Esophagus muscularis mucosa (tissue), 4 donors: ENCODE measurements around the gene ARF1. TPM values are rescaled to one million over a fixed set of nuclear protein-coding genes. Genes with fewer than 3 reads are reported as not detected.

Experiments used
- DNase-seq: peaks from one replicate; pipeline ENCODE4 v3.0.0-alpha.2; 2017; ENCODE audit errors: extremely low spot score
- H3K27ac ChIP-seq, 4 donors: fragments of 200-600 bp; sonication (generic); replicated peaks in 1 of 4; 1 replicate in 3 of 4; 2 replicates in 1 of 4; pipeline ENCODE4 v1.5.1; 2016 to 2019; ENCODE audit warnings: mild to moderate bottlenecking in 1 of 4
- H3K27me3 ChIP-seq, 4 donors: fragments of 200-600 bp; sonication (generic); one replicate each; pipeline versions ENCODE4 v1.5.1 to v1.6.0; 2016 to 2019
- H3K36me3 ChIP-seq, 4 donors: fragments of 200-600 bp; sonication (generic); one replicate each; pipeline ENCODE4 v1.5.1; 2016 to 2019
- H3K4me1 ChIP-seq, 4 donors: fragments of 200-600 bp; sonication (generic); one replicate each; pipeline ENCODE4 v1.5.1; 2016 to 2019
- H3K4me3 ChIP-seq, 4 donors: fragments of 200-600 bp; sonication (generic); 1 replicate in 2 of 4; 2 replicates in 2 of 4; pipeline ENCODE4 v1.5.1; 2016 to 2019; ENCODE audit warnings: mild to moderate bottlenecking in 4 of 4, moderate library complexity in 1 of 4
- H3K9me3 ChIP-seq, 4 donors: fragments of 200-600 bp; sonication (generic); 1 replicate in 3 of 4; 2 replicates in 1 of 4; pipeline ENCODE4 v1.5.1; 2016 to 2019
- EP300 ChIP-seq: sonication (generic); formaldehyde crosslinking; IDR thresholded peaks from one replicate; pipeline ENCODE4 v1.6.1; 2017; ENCODE audit warnings: antibody characterized with exemption
- POLR2A ChIP-seq: fragments of 450-650 bp; IDR thresholded peaks from one replicate; pipeline ENCODE4 v1.6.1; 2017; ENCODE audit warnings: antibody characterized with exemption, moderate library complexity, mild to moderate bottlenecking, low read depth
- POLR2AphosphoS5 ChIP-seq, 2 donors: sonication (generic); formaldehyde crosslinking; IDR thresholded peaks; one replicate each; pipeline ENCODE4 v1.6.1; 2017; ENCODE audit warnings: antibody characterized with exemption in 2 of 2
- WGBS: methylation state at CpG from one replicate; pipeline ENCODE4 v1.1.5; 2018; 5-methylcytosine and 5-hydroxymethylcytosine counted together
- intact Hi-C: fragments of 100-400 bp; cut with DNase I; formaldehyde crosslinking; loops from one replicate; pipeline ENCODE4 v1.15.1; 2023
- total RNA-seq, 4 donors: library from RNA; depleted of rRNA; stranded (reverse); fragments of >200 nt; gene quantifications; one replicate each; pipeline versions ENCODE4 v1.1.0 to v1.2.1, GENCODE V29; 2016
- TF ChIP-seq, protein P1 (sequence below), 3 experiments: fragments of 200-600 bp in 2 of 3; fragments of 450-650 bp in 1 of 3; sonication (generic) in 2 of 3; IDR thresholded peaks; one replicate each; pipeline ENCODE4 v1.5.1; 2017 to 2019; ENCODE audit warnings: antibody characterized with exemption in 3 of 3, mild to moderate bottlenecking in 2 of 3, moderate library complexity in 1 of 3

ARF1 gene
- total RNA-seq, 4 donors from 2014 or later, result 238 to 392 (median 346) TPM

DNA sequence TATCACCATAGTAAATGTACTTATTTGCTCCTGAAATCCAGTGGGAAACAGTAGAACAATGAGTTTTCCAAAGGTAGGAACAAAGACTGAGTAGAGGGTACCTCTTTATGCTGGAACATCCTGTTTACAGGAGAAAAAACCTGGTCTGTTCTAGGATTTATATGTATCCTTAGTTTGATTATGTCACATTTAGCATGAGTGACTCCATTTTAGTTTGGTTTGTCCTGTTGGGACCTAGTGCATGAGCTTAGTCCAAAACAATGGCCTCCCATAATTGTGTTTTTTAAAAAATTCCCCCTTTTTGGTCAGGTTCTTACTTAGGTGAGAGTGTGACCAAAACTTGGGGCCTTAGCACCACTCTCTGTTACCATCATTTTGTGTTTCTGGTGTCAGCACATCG lies 30.1 kb downstream of the ARF1 start:
- no peaks in the 10 kb centered on the region for H3K27me3 ChIP-seq
- TF ChIP-seq, protein P1, sequence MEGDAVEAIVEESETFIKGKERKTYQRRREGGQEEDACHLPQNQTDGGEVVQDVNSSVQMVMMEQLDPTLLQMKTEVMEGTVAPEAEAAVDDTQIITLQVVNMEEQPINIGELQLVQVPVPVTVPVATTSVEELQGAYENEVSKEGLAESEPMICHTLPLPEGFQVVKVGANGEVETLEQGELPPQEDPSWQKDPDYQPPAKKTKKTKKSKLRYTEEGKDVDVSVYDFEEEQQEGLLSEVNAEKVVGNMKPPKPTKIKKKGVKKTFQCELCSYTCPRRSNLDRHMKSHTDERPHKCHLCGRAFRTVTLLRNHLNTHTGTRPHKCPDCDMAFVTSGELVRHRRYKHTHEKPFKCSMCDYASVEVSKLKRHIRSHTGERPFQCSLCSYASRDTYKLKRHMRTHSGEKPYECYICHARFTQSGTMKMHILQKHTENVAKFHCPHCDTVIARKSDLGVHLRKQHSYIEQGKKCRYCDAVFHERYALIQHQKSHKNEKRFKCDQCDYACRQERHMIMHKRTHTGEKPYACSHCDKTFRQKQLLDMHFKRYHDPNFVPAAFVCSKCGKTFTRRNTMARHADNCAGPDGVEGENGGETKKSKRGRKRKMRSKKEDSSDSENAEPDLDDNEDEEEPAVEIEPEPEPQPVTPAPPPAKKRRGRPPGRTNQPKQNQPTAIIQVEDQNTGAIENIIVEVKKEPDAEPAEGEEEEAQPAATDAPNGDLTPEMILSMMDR (IDR thresholded peaks at IDR 0.05), result no peak
- TF ChIP-seq EP300, result no peak
- no peak for TF ChIP-seq POLR2AphosphoS5 (IDR thresholded peaks at IDR 0.05)
- TF ChIP-seq POLR2A, result no peak
- H3K4me1 ChIP-seq, result peaks cover 17 to 27% (median 24%) of the 10 kb centered on the region in 4 donors
- H3K9me3 ChIP-seq, result no peaks in the 10 kb centered on the region
- intact Hi-C loops, result no loop called here
- H3K36me3 ChIP-seq, result peaks cover 0 to 5% (median 4%) of the 10 kb centered on the region in 4 donors
- 95% methylated on average over 1 of the region's 1 CpG for WGBS
- no peak overlapping the region for H3K27ac ChIP-seq
- no peak overlapping the region for H3K4me3 ChIP-seq
- DNase-seq, result no peak

DNA sequence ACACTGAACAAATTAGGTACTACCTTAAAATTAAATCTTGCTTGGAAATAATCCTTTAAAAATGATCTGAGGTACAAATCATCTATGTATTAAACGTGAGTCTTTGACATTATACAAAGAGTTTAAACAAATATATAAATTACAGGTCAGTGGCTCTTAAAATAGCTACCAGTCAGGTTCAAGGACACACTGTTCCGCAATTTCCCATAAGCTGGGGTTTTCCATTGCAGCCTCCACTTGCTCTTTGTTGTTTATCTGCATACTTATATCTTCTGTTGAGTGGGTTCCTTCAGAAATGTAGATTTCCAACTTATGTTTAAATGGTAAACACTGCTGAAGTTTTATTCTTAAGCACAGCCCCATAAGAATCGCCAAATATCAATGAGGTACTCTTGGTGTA lies 32.3 kb downstream of the ARF1 start:
- Histone ChIP-seq H3K27me3 (no peaks in the 10 kb centered on the region), H3K36me3 (no peaks in the 10 kb centered on the region), H3K27ac (no peak overlapping the region), H3K9me3 (no peaks in the 10 kb centered on the region), H3K4me1 (peaks cover 6 to 13% (median 9%) of the 10 kb centered on the region in 4 donors), H3K4me3 (no peak overlapping the region)
- TF ChIP-seq POLR2A (no peak), EP300 (no peak), POLR2AphosphoS5 (IDR thresholded peaks at IDR 0.05) (no peak)
- TF ChIP-seq, protein P1 (IDR thresholded peaks at IDR 0.05), result no peak
- WGBS, result 75% methylated on average over 3 of the region's 3 CpGs
- no peak for DNase-seq
- intact Hi-C loops, result no loop called here

DNA sequence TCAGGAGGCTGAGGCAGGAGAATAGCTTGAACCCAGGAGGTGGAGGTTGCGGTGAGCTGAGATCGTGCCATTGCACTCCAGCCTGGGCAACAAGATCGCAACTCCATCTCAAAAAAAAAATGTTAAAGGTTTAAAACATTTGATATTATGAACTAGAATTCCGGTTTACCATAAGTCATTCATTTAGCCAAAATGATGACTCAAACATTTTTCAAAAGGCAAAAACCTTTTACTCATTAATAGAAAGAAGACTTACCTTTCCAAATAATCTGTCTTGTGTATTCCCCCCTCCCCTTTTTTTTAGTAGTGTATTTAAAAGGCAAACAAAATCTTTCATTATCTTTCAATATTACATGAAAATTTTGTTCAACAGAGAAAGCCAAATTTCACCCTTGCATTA lies 34.8 kb downstream of the ARF1 start:
- Histone ChIP-seq H3K36me3 (no peaks in the 10 kb centered on the region), H3K27ac (no peak overlapping the region), H3K27me3 (no peaks in the 10 kb centered on the region), H3K9me3 (no peaks in the 10 kb centered on the region), H3K4me1 (no peaks in the 10 kb centered on the region), H3K4me3 (no peak overlapping the region)
- TF ChIP-seq POLR2AphosphoS5 (IDR thresholded peaks at IDR 0.05) (no peak), EP300 (no peak), POLR2A (no peak)
- TF ChIP-seq, protein P1 (IDR thresholded peaks at IDR 0.05), result no peak
- intact Hi-C loops, result no loop called here
- no peak for DNase-seq
- 96% methylated on average over 4 of the region's 4 CpGs for WGBS

DNA sequence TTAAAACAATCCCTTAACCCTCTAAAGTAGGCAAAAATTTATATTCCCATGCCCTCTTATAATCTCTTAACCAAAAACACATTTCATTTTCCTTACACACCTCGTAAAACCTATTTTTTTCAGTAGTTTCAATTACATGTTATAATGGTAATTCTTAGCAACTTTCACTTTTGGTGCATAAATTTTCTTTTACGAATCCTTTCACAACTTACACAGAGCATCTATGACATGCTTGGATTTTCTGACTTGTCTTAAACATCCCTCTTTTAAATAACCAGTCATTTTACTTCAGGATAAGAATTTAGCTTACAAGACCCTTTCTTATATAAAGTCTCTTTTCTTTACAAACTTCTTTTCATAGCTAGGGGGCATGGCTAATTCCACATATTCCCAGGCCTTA lies 35.5 kb downstream of the ARF1 start:
- TF ChIP-seq POLR2AphosphoS5 (IDR thresholded peaks at IDR 0.05) (no peak), EP300 (no peak), POLR2A (no peak)
- TF ChIP-seq, protein P1 (IDR thresholded peaks at IDR 0.05), result no peak
- Histone ChIP-seq H3K4me3 (no peak overlapping the region), H3K36me3 (no peaks in the 10 kb centered on the region), H3K4me1 (no peaks in the 10 kb centered on the region), H3K27me3 (no peaks in the 10 kb centered on the region), H3K27ac (no peak overlapping the region), H3K9me3 (no peaks in the 10 kb centered on the region)
- WGBS, result 79% methylated on average over 2 of the region's 2 CpGs
- DNase-seq, result no peak
- intact Hi-C loops, result no loop called here

DNA sequence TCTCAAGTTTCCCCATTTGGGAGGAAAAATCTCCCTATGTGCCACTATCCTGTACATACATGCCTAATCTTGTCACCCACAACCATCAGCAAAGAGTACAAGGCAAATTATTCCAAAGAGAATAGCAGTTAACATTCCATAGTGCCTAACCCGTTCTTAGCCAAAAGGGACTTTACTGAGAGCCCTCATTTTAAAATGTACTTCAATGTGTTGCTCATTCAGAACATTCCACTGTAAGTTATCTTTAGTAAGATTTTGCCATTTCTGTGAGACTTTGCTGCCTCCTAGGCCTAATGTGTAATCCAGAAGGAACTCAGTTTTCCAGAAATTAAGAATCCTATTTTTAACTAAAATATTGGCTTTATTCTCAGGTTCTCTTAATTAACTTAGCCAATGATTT lies 37.8 kb downstream of the ARF1 start:
- TF ChIP-seq POLR2AphosphoS5 (IDR thresholded peaks at IDR 0.05), result no peak
- H3K36me3 ChIP-seq, result no peaks in the 10 kb centered on the region
- H3K4me3 ChIP-seq, result no peak overlapping the region
- intact Hi-C loops, result no loop called here
- H3K4me1 ChIP-seq, result no peaks in the 10 kb centered on the region
- no peaks in the 10 kb centered on the region for H3K9me3 ChIP-seq
- DNase-seq, result no peak
- WGBS, result 90% methylated on average over 1 of the region's 1 CpG
- no peak overlapping the region for H3K27ac ChIP-seq
- H3K27me3 ChIP-seq, result no peaks in the 10 kb centered on the region
